Mesendoderm (in vitro differentiated cells): ENCODE data around the gene FEM1A.
A peak's percentile ranks its signal among the peaks of the same experiment; 100 is the strongest.

Experiments used
- DNase-seq: peaks from one replicate; pipeline ENCODE4 v3.0.0; 2013
- H2AK5ac ChIP-seq: 2 replicates; pipeline ENCODE4 v1.6.1; 2013; ENCODE audit warnings: low read length, inconsistent platforms
- H2BK120ac ChIP-seq: 2 replicates; pipeline ENCODE4 v1.6.1; 2013; ENCODE audit warnings: low read depth, mild to moderate bottlenecking, low read length, moderate library complexity, mixed read lengths
- H2BK15ac ChIP-seq: replicated peaks from 2 replicates; pipeline ENCODE4 v1.6.1; 2013; ENCODE audit warnings: low read depth, mild to moderate bottlenecking, moderate library complexity
- H2BK5ac ChIP-seq: 2 replicates; pipeline ENCODE4 v1.6.1; 2013; ENCODE audit warnings: low read length, inconsistent platforms
- H3K18ac ChIP-seq: 2 replicates; pipeline ENCODE4 v1.6.1; 2013; ENCODE audit warnings: mild to moderate bottlenecking, low read length, mixed read lengths
- H3K23ac ChIP-seq: one replicate; pipeline ENCODE4 v1.6.1; 2013; ENCODE audit warnings: low read length
- H3K27ac ChIP-seq: 2 replicates; pipeline ENCODE4 v1.5.1; 2013; ENCODE audit warnings: low read depth, mild to moderate bottlenecking, inconsistent platforms, low read length, moderate library complexity
- H3K27me3 ChIP-seq: 2 replicates; pipeline ENCODE4 v1.6.1; 2013; ENCODE audit warnings: low read length, control low read depth, mild to moderate bottlenecking, inconsistent platforms; ENCODE audit not compliant: insufficient read depth, poor library complexity
- H3K36me3 ChIP-seq: 2 replicates; pipeline ENCODE4 v1.6.1; 2013; ENCODE audit warnings: low read length, inconsistent platforms; ENCODE audit not compliant: control insufficient read depth, insufficient read depth
- H3K4ac ChIP-seq: one replicate; pipeline ENCODE4 v1.6.1; 2013; ENCODE audit warnings: low read depth, mild to moderate bottlenecking, low read length, moderate library complexity
- H3K4me1 ChIP-seq: 2 replicates; pipeline ENCODE4 v1.6.1; 2013; ENCODE audit warnings: low read depth, low read length, inconsistent platforms; ENCODE audit not compliant: control insufficient read depth
- H3K4me2 ChIP-seq: 2 replicates; pipeline ENCODE4 v1.6.1; 2013; ENCODE audit warnings: low read length
- H3K4me3 ChIP-seq: 2 replicates; pipeline ENCODE4 v1.5.1; 2013; ENCODE audit warnings: mild to moderate bottlenecking, low read length
- H3K56ac ChIP-seq: one replicate; pipeline ENCODE4 v1.6.1; 2013; ENCODE audit warnings: low read length
- H3K79me1 ChIP-seq: 2 replicates; pipeline ENCODE4 v1.6.1; 2013; ENCODE audit warnings: low read length, inconsistent platforms
- H3K79me2 ChIP-seq: 2 replicates; pipeline ENCODE4 v1.6.1; 2013; ENCODE audit warnings: mild to moderate bottlenecking, low read length; ENCODE audit not compliant: control insufficient read depth, insufficient read depth
- H3K9ac ChIP-seq: 2 replicates; pipeline ENCODE4 v1.6.1; 2013; ENCODE audit warnings: low read length, inconsistent platforms
- H4K5ac ChIP-seq: one replicate; pipeline ENCODE4 v1.6.1; 2013; ENCODE audit warnings: low read length
- H4K8ac ChIP-seq: one replicate; pipeline ENCODE4 v1.6.1; 2013; ENCODE audit warnings: low read depth, mild to moderate bottlenecking, control low read depth, low read length, moderate library complexity
- WGBS: extraction: QIAGEN DNeasy Blood & Tissue Kit; methylation state at CpG from one replicate; pipeline ENCODE4 v1.1.7; 2013; ENCODE audit warnings: low lambda C conversion rate, missing lambda C conversion rate; ENCODE audit not compliant: insufficient coverage; ENCODE audit errors: extremely low coverage; 5-methylcytosine and 5-hydroxymethylcytosine counted together

FEM1A gene

DNA sequence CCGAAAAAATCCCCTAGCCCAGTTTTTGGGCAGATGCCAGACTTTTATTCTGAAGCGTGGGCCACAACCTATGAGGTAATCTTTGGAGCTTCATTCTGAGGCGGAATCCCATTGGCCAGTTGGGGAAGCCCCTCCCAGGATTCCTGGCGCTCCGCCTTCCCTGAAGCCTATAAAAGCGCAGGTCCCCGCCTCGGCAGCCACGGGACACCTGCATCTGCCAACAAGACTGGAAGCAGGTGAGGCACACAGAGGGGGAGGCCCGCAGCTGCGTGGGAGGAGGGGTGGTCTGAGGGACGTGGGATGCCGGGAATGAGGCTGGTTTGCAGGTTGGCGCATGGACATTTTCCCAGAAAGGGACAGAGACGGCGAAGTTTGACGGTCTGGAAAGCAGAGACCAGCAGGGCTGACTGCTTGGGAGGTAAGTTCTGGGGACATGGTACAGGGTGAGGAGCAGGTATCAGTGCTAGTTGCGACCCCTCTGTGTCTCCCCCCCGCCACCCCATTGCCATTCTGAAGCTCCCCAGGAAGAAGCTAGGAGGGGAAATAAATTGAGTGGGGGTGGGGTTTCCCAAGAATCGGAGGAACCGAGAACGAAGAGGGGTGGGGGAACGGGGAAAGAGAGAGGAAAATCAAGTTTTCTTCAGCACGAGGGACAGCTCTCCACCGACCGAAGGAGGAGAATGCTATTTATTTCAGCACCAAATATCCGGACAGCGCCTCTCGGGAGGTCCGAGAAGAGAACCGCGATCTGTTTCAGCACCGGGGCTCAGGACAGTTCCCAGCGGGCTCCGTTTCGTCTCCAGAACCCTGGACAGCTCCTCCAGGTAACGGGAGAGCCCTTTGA is 22.4 kb upstream of the FEM1A start:
- Histone ChIP-seq H2BK120ac (no peak overlapping the region), H3K4me2 (no peak overlapping the region), H3K23ac (no peak overlapping the region), H3K79me2 (no peaks in the 10 kb centered on the region), H4K8ac (no peak overlapping the region), H4K5ac (no peak overlapping the region), H3K18ac (no peak overlapping the region), H3K27me3 (no peaks in the 10 kb centered on the region), H3K4me1 (no peaks in the 10 kb centered on the region), H3K4me3 (no peak overlapping the region), H3K27ac (no peak overlapping the region), H3K56ac (no peak overlapping the region), H2AK5ac (no peak overlapping the region), H3K4ac (no peak overlapping the region), H3K79me1 (no peaks in the 10 kb centered on the region), H3K36me3 (no peaks in the 10 kb centered on the region), H3K9ac (no peak overlapping the region), H2BK5ac (no peak overlapping the region), H2BK15ac (no peak overlapping the region)
- peak; percentile 93 for DNase-seq
- no CpG with 5 or more reads among the region's 37 CpGs for WGBS

DNA sequence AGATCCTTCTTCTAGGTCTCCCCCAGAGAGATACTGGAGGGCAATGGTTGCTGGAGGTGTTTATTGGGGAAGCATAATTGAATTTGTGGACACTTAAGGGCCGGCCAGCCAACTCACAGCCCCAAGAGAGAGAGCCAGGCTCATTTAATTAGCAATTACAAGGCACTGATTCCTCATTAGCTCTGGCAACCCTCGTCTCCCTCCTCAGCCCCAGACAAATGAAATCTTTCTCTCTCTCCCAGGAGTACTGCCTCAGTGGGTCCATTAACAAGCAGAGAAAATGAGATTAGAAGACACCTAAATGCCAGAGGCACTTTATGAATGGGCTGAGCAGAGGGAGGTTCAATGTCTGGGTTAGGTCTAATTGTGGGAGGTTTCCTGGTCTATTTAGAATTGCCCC is 19.0 kb upstream of the FEM1A start:
- no peak overlapping the region for H3K56ac ChIP-seq
- no peaks in the 10 kb centered on the region for H3K4me1 ChIP-seq
- H2AK5ac ChIP-seq: no peak overlapping the region
- WGBS: no CpG with 5 or more reads among the region's 2 CpGs
- no peak overlapping the region for H3K23ac ChIP-seq
- no peak overlapping the region for H3K18ac ChIP-seq
- no peaks in the 10 kb centered on the region for H3K79me2 ChIP-seq
- H4K5ac ChIP-seq: no peak overlapping the region
- H2BK15ac ChIP-seq: no peak overlapping the region
- H3K9ac ChIP-seq: no peak overlapping the region
- no peak overlapping the region for H2BK5ac ChIP-seq
- no peak overlapping the region for H2BK120ac ChIP-seq
- H3K4me3 ChIP-seq: no peak overlapping the region
- no peak overlapping the region for H4K8ac ChIP-seq
- no peaks in the 10 kb centered on the region for H3K36me3 ChIP-seq
- H3K79me1 ChIP-seq: no peaks in the 10 kb centered on the region
- no peak overlapping the region for H3K27ac ChIP-seq
- H3K4ac ChIP-seq: no peak overlapping the region
- H3K4me2 ChIP-seq: no peak overlapping the region
- no peaks in the 10 kb centered on the region for H3K27me3 ChIP-seq
- DNase-seq: no peak

DNA sequence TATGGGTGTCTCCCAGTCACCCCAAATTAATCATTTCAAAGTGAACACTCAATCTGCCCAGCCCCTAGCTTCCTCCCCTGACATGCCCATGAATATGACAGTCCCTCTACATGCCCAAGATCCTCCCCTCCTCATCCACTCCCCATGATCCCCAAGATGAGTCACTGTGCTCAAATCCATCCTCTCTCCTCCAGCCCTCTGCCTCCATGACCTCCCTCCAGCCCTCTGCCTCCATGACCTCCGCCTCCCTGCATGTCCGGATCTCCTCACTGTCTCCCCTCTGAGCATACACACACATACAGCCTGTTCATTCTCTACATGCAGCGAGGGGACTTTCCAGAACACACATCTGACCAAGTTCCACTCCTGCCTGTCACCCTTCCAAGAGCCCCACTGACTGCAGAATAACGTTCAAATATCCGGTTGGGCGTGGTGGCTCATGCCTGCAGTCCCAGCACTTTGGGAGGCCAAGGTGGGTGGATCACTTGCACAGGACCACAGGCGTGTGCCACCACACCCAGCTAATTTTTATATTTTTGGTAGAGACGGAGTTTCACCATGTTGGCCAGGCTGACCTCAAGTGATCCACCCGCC is 18.4 kb upstream of the FEM1A start:
- no peak overlapping the region for H4K8ac ChIP-seq
- WGBS: no CpG with 5 or more reads among the region's 9 CpGs
- H2BK15ac ChIP-seq: no peak overlapping the region
- no peak overlapping the region for H3K9ac ChIP-seq
- no peak for DNase-seq
- H3K27me3 ChIP-seq: no peaks in the 10 kb centered on the region
- H2BK5ac ChIP-seq: no peak overlapping the region
- no peaks in the 10 kb centered on the region for H3K36me3 ChIP-seq
- no peak overlapping the region for H3K27ac ChIP-seq
- no peak overlapping the region for H3K4me2 ChIP-seq
- no peak overlapping the region for H3K4me3 ChIP-seq
- H2AK5ac ChIP-seq: no peak overlapping the region
- no peaks in the 10 kb centered on the region for H3K4me1 ChIP-seq
- H2BK120ac ChIP-seq: no peak overlapping the region
- H3K56ac ChIP-seq: no peak overlapping the region
- H3K79me2 ChIP-seq: no peaks in the 10 kb centered on the region
- no peaks in the 10 kb centered on the region for H3K79me1 ChIP-seq
- H3K4ac ChIP-seq: no peak overlapping the region
- H4K5ac ChIP-seq: no peak overlapping the region
- no peak overlapping the region for H3K23ac ChIP-seq
- no peak overlapping the region for H3K18ac ChIP-seq

DNA sequence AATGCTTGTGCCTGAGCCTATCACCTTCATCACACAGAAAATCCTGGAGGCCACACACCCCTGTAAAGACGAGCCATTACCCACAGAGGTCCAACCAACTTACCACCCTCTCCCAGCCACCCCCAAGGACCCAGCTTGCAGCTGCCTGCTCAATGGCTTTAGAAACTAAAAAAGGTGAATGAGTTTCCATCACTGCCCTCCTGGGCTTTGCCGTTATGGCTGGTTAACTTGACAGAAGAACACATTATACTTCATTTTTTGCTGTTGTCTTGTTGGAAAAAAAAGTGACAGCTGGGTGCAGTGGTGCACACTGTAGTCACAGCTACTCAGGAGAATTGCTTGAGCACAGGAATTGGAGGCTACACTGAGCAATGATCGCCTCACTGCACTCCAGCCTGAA is 17.4 kb upstream of the FEM1A start:
- H3K27ac ChIP-seq: no peak overlapping the region

DNA sequence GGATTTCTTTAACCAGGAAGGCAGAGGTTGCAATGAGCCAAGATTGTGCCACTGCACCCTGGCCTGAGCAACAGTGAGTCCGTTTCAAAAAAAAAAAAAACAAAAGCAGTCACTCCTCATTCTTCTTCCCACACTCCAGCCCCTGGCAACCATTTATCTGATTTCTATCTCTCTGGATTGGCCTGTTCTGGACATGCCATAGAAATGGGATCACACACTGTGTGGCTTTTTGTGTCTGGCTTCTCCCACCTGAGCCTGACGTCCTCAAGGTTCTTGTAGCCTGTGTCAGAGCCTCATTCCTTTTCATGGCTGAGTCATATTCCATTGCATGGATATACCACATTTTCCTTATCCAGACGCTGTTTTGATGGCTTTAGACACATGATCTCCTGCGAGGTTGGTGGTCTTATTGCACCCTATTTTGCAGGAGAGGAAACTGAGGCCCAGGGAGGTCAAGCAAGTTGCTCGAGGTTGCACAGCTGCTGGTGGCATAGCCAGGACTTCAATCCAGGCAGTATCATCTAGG is 15.8 kb upstream of the FEM1A start:
- no peak overlapping the region for H3K18ac ChIP-seq
- no CpG with 5 or more reads among the region's 5 CpGs for WGBS
- no peak overlapping the region for H4K8ac ChIP-seq
- H3K9ac ChIP-seq: no peak overlapping the region
- no peak overlapping the region for H2BK120ac ChIP-seq
- DNase-seq: no peak
- no peak overlapping the region for H4K5ac ChIP-seq
- H3K4me2 ChIP-seq: no peak overlapping the region
- H2AK5ac ChIP-seq: no peak overlapping the region
- H3K79me2 ChIP-seq: no peaks in the 10 kb centered on the region
- H3K56ac ChIP-seq: no peak overlapping the region
- no peak overlapping the region for H3K27ac ChIP-seq
- H3K79me1 ChIP-seq: no peaks in the 10 kb centered on the region
- H2BK5ac ChIP-seq: no peak overlapping the region
- no peak overlapping the region for H3K4me3 ChIP-seq
- no peaks in the 10 kb centered on the region for H3K27me3 ChIP-seq
- H3K4ac ChIP-seq: no peak overlapping the region
- no peak overlapping the region for H3K23ac ChIP-seq
- no peaks in the 10 kb centered on the region for H3K4me1 ChIP-seq
- no peaks in the 10 kb centered on the region for H3K36me3 ChIP-seq
- no peak overlapping the region for H2BK15ac ChIP-seq

More for the DNA sequence above, 17.4 kb upstream of the FEM1A start:
- Histone ChIP-seq H3K4me1 (no peaks in the 10 kb centered on the region), H2BK5ac (no peak overlapping the region), H4K5ac (no peak overlapping the region), H3K4me3 (no peak overlapping the region), H3K56ac (no peak overlapping the region), H3K4me2 (no peak overlapping the region), H3K27me3 (no peaks in the 10 kb centered on the region), H3K79me1 (no peaks in the 10 kb centered on the region), H3K36me3 (no peaks in the 10 kb centered on the region), H4K8ac (no peak overlapping the region), H3K4ac (no peak overlapping the region), H2AK5ac (no peak overlapping the region), H3K18ac (no peak overlapping the region), H2BK120ac (no peak overlapping the region), H3K23ac (no peak overlapping the region), H3K79me2 (no peaks in the 10 kb centered on the region), H3K9ac (no peak overlapping the region), H2BK15ac (no peak overlapping the region)
- no peak for DNase-seq
- no CpG with 5 or more reads among the region's 3 CpGs for WGBS
